Epithelial cell of esophagus (primary cell): ENCODE measurements around the gene MMP2.

Source experiments
- DNase-seq: peaks from one replicate; pipeline ENCODE4 v3.0.0; 2010; ENCODE audit warnings: low read depth
- H3K4me3 ChIP-seq: 2 replicates; pipeline ENCODE4 v1.5.1; 2011; ENCODE audit warnings: mild to moderate bottlenecking, low read length, control low read depth
- CTCF ChIP-seq: IDR thresholded peaks from 2 replicates; pipeline ENCODE4 v1.5.1; 2011; ENCODE audit warnings: low read depth, mild to moderate bottlenecking, low read length, control low read depth, inconsistent platforms; ENCODE audit not compliant: insufficient read depth; ENCODE audit errors: missing control alignments

Gene MMP2

DNA sequence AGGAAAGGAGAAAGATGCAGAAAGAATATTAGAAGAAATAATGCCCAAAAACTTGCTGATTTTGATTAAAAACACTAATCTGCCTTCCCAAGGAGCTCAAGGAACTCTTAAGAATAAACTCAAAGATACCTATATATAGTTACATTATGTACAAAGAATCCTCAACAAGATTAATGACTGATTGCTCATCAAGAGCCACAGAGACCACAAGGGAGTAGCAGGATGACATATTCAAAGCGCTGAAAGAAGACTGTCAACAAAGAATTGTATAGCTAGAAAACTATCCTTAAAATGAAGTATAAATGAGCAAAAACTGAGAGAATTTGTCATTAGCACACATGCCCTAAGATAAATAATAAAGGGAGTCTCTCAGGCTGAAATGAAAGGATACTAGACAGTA is 36.1 kb downstream of the MMP2 start:
- no peak overlapping the region for H3K4me3 ChIP-seq
- DNase-seq: peak; percentile 62
- TF ChIP-seq CTCF: no peak

DNA sequence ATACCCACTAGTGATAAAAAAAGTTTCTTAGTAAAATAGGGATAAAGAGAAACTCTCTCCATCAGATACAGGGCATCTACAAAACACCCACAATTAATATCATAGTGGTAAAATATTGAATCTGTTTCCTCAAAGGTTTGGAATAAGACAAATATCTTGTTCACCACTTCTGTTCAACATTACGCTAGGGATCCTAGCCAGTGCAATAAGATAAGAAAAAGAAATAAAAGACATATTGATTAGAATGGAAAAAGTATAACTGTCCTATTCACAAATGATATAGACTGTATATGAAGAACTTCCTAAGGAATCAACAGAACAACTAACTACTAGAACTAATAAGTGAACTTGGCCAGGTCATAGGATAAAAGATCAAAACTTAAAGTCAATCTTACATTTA is 42.8 kb downstream of the MMP2 start:
- no peak overlapping the region for H3K4me3 ChIP-seq
- TF ChIP-seq CTCF: no peak
- DNase-seq: no peak

DNA sequence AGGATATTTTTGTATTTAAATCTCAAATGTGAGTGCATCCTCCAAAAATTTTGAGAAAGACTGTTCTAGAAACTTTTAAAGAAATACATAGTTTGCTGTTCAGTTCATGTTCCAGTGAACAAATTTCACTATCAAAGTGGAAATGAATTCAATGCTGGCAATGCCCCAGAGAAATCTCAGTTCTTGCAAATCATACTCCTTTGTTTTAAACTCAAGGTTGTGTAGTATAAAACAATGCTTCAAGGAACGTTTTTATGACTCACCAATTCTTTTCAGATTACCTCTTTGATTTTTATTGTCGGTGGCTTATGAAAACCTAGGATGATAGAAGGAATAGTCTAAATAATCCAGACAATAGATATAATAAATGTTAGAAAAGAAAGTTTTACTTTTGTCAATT is 47.4 kb downstream of the MMP2 start:
- no peak for TF ChIP-seq CTCF
- DNase-seq: peak; percentile 51
- H3K4me3 ChIP-seq: no peak overlapping the region

DNA sequence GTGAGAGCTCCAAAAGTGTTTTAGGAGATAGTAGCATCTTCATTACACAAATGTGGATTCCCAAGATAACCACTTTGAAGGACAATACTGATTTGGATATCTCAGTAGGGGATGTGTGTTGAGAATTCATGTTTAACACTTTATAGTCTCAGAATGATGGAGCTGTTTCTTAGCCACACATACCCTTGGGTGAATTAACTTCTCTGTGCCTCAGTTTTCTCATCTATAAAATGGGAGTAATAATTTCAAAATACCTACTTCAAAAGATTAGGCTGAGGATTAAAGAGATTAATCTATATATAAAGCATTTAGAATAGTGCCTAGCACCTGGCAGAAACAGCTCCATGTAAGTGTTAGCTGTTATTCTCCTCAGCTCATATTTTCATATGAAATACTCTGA is 48.9 kb downstream of the MMP2 start:
- no peak for DNase-seq
- TF ChIP-seq CTCF: no peak
- H3K4me3 ChIP-seq: no peak overlapping the region

DNA sequence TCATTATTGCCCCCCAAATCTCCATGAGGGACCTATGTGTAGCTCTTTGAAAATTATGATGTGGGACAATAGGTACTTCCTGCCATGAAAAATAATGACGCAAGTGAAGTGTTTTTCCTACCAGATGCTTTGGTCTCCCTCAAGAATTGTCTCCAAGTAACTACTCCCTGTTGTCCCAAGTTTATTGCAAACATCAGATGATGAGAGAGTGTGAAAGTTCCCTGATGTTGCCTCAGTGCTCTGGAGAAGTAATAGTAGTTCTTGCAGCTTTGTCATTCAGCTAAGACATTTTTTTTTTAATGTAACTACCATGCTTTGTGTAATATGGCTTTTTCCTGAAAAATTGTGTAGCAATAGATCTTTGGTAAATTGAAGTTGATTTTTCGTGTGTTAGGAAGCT is 50.0 kb downstream of the MMP2 start:
- no peak for DNase-seq
- no peak overlapping the region for H3K4me3 ChIP-seq
- TF ChIP-seq CTCF: no peak

- TF ChIP-seq CTCF: no peak
- no peak overlapping the region for H3K4me3 ChIP-seq
- DNase-seq: peak; percentile 32
These were observed 51.4 kb downstream of the MMP2 start for GRCh38 chr16:55530316-55530856.

- TF ChIP-seq CTCF: no peak
- H3K4me3 ChIP-seq: no peak overlapping the region
- no peak for DNase-seq
These were observed 53.2 kb downstream of the MMP2 start for GRCh38 chr16:55532227-55532626.
